Breast epithelium (tissue), 3 donors: ENCODE results near the gene NOS1AP.

ENCODE experiments used
- CTCF ChIP-seq, 3 donors: fragments of 450-650 bp; IDR thresholded peaks; one replicate each; pipeline ENCODE4 v1.5.1; 2016 to 2017; ENCODE audit warnings: antibody characterized with exemption in 3 of 3, mild to moderate bottlenecking in 3 of 3, moderate library complexity in 3 of 3
- POLR2A ChIP-seq: fragments of 450-650 bp; IDR thresholded peaks from one replicate; pipeline ENCODE4 v1.6.1; 2016; ENCODE audit warnings: antibody characterized with exemption, mild to moderate bottlenecking, moderate library complexity

DNA sequence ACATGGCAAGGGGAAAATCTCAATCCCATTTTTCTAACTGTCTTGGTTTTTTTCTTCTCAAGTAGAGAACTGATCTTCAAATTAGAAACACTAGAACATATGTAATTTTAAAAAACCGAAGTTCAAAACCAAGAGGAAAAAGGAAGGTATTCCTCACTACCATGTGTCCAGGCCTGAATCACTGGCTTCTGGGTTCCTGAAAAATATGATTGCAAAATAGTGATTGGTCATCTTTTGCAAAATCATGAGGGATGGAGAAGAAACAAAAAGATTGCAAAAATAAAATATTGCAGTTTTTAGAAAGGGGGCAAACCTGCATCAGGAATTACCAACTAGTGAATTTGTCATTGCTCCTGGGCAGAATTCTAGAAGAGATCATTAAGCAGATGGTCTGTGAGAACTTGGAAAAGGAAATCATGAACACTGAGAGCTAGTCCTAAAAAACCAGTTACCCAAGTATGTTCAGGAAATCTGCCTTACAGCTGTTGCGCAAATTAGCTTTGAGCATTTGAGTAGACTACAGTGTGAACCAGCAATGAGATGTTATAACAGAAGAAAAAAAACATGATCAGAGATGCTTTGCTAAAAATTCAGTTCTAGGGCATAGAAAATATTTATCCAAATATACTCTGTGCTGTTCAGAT lies 257.8 kb downstream of the NOS1AP start:
- no peak for TF ChIP-seq CTCF (IDR thresholded peaks at IDR 0.05)
- TF ChIP-seq POLR2A, result no peak
